ENCODE data around the gene SCN1A. TPM values are rescaled to one million over a fixed set of nuclear protein-coding genes. Genes with fewer than 3 reads are reported as not detected.

The SCN1A gene
- total and polyA plus RNA-seq, 2 of the 13 experiments (the other 11 are each of a cell fraction or from before 2014, with no cell fraction given) = 19.9 to 39.4 TPM

DNA sequence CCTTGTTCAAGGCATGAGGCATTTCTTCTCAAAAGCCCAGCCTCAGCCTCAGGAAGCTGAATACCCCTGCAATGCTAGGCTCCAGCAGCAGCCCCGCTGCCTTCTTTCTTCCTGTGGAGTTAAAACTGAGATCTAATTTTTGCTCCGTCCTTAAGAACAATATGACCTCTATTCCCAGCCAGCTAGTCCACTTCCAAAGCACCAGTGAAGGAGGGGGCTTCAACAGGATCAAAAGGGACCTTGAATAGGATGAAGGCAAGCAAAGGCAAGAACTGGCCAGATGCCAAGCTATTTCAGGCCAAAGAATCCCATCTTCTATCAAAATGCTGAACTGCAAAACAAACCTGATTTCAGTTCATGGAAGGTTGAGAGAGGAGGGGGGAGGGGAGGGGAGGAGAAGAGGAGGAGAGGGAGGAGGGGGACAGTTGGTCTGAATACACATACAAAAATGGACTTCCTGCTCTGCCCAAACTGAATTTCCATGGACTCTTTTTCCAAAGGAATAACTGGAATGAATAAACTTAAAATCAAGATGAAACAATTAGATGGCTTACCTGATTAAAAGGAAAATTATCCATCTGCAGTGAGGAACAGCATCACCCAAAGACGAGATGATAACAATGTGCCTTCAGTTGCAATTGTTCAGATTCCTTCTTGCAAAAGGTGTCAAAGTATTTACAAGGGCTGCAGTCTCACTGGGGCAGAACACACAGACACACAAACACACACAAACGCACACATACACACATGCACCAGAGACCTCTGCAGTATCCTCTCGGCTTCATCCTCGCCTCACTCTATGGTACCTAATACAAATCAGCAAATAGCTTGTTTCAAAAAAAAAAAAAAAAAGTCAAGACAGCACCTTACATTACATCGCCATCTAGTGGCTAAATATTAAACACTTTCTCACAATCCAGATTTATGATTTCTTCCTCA lies at the start of gene SCN1A (continued):
- TF ChIP-seq, protein P1, sequence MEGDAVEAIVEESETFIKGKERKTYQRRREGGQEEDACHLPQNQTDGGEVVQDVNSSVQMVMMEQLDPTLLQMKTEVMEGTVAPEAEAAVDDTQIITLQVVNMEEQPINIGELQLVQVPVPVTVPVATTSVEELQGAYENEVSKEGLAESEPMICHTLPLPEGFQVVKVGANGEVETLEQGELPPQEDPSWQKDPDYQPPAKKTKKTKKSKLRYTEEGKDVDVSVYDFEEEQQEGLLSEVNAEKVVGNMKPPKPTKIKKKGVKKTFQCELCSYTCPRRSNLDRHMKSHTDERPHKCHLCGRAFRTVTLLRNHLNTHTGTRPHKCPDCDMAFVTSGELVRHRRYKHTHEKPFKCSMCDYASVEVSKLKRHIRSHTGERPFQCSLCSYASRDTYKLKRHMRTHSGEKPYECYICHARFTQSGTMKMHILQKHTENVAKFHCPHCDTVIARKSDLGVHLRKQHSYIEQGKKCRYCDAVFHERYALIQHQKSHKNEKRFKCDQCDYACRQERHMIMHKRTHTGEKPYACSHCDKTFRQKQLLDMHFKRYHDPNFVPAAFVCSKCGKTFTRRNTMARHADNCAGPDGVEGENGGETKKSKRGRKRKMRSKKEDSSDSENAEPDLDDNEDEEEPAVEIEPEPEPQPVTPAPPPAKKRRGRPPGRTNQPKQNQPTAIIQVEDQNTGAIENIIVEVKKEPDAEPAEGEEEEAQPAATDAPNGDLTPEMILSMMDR (CRISPR knock-in tag; IDR thresholded peaks at IDR 0.05) = peak; percentile 81
- TF ChIP-seq HNRNPK (IDR thresholded peaks at IDR 0.05; ENCODE audit: low read depth, low read length, poor library complexity, severe bottlenecking) (peak; percentile 61), RAD21 (CRISPR knock-in tag; IDR thresholded peaks at IDR 0.05) (peak; percentile 62; the same call in 1 of the 2 replicates), ZNF790 (CRISPR knock-in tag; IDR thresholded peaks at IDR 0.05; ENCODE audit: borderline replicate concordance) (no peak), FLYWCH1 (CRISPR knock-in tag; IDR thresholded peaks at IDR 0.05) (no peak), ZNF562 (CRISPR knock-in tag; IDR thresholded peaks at IDR 0.05; ENCODE audit: borderline replicate concordance) (no peak), SOX13 (IDR thresholded peaks at IDR 0.05) (no peak), SOX13 (CRISPR knock-in tag; conservative IDR thresholded peaks at IDR 0.05 in 1 of 2, IDR thresholded peaks at IDR 0.05 in 1 of 2) (peak in 1 of 2 experiments; percentile 24; a peak in 1 of 4 replicates), POGZ (CRISPR knock-in tag; IDR thresholded peaks at IDR 0.05) (peak; percentile 55; the same call in 1 of the 2 replicates), SSRP1 (CRISPR knock-in tag; IDR thresholded peaks at IDR 0.05) (peak; percentile 59; the same call in 1 of the 2 replicates), CREB1 (IDR thresholded peaks at IDR 0.05) (no peak), CREB1 (CRISPR knock-in tag; IDR thresholded peaks at IDR 0.05) (0 out of 2 replicates have a peak, but pooled peaks have one; percentile 34), ZIK1 (CRISPR knock-in tag; IDR thresholded peaks at IDR 0.05; ENCODE audit: borderline replicate concordance, low read depth) (peak; percentile 43; the same call in 1 of the 2 replicates), SAFB2 (CRISPR knock-in tag; IDR thresholded peaks at IDR 0.05; ENCODE audit: borderline replicate concordance, low read depth) (no peak), MXD4 (CRISPR knock-in tag; IDR thresholded peaks at IDR 0.05) (peak; percentile 70; the same call in 1 of the 2 replicates), BCL6 (CRISPR knock-in tag; IDR thresholded peaks at IDR 0.05) (peak; percentile 31; the same call in 1 of the 2 replicates), KMT2A (CRISPR knock-in tag; IDR thresholded peaks at IDR 0.05) (0 out of 2 replicates have a peak, but pooled peaks have one; percentile 49), IRF2 (CRISPR knock-in tag; IDR thresholded peaks at IDR 0.05) (peak; percentile 42; the same call in 1 of the 2 replicates)
- TF ChIP-seq, protein P2, sequence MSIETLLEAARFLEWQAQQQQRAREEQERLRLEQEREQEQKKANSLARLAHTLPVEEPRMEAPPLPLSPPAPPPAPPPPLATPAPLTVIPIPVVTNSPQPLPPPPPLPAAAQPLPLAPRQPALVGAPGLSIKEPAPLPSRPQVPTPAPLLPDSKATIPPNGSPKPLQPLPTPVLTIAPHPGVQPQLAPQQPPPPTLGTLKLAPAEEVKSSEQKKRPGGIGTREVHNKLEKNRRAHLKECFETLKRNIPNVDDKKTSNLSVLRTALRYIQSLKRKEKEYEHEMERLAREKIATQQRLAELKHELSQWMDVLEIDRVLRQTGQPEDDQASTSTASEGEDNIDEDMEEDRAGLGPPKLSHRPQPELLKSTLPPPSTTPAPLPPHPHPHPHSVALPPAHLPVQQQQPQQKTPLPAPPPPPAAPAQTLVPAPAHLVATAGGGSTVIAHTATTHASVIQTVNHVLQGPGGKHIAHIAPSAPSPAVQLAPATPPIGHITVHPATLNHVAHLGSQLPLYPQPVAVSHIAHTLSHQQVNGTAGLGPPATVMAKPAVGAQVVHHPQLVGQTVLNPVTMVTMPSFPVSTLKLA (IDR thresholded peaks at IDR 0.05) = no peak
- TF ChIP-seq, protein P3, sequence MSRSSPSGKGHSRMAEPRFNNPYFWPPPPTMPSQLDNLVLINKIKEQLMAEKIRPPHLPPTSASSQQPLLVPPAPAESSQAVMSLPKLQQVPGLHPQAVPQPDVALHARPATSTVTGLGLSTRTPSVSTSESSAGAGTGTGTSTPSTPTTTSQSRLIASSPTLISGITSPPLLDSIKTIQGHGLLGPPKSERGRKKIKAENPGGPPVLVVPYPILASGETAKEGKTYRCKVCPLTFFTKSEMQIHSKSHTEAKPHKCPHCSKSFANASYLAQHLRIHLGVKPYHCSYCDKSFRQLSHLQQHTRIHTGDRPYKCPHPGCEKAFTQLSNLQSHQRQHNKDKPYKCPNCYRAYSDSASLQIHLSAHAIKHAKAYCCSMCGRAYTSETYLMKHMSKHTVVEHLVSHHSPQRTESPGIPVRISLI (CRISPR knock-in tag; IDR thresholded peaks at IDR 0.05; ENCODE audit: borderline replicate concordance) = peak; percentile 99
- TF ChIP-seq, protein P4, sequence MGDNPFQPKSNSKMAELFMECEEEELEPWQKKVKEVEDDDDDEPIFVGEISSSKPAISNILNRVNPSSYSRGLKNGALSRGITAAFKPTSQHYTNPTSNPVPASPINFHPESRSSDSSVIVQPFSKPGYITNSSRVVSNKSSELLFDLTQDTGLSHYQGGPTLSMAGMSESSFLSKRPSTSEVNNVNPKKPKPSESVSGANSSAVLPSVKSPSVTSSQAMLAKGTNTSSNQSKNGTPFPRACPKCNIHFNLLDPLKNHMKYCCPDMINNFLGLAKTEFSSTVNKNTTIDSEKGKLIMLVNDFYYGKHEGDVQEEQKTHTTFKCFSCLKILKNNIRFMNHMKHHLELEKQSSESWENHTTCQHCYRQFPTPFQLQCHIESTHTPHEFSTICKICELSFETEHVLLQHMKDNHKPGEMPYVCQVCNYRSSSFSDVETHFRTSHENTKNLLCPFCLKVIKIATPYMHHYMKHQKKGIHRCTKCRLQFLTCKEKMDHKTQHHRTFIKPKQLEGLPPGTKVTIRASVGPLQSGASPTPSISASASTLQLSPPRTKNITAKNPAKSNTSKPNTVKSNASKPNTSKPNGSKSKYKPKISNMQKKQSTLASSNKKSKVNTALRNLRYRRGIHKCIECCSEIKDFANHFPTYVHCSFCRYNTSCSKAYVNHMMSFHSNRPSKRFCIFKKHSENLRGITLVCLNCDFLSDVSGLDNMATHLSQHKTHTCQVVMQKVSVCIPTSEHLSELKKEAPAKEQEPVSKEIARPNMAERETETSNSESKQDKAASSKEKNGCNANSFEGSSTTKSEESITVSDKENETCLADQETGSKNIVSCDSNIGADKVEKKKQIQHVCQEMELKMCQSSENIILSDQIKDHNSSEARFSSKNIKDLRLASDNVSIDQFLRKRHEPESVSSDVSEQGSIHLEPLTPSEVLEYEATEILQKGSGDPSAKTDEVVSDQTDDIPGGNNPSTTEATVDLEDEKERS (CRISPR knock-in tag; IDR thresholded peaks at IDR 0.05) = peak; percentile 51; the same call in 1 of the 2 replicates
